OCI-LY3 (cell line): ENCODE results near the gene RBM4B.

ENCODE experiments used
- H2AFZ ChIP-seq: fragments of 200-600, 300-600 bp; shearing (Covaris generic); 2 replicates; pipeline ENCODE4 v1.6.0; 2014; ENCODE audit warnings: antibody characterized with exemption, low read depth, low read length
- H3K27ac ChIP-seq: fragments of 200-600, 300-600 bp; sonication (generic); 2 replicates; pipeline ENCODE4 v1.5.1; 2014; ENCODE audit warnings: mild to moderate bottlenecking, low read length, moderate library complexity, mixed read lengths
- H3K27me3 ChIP-seq: fragments of 200-600, 300-600 bp; sonication (generic); 2 replicates; pipeline ENCODE4 v1.6.1; 2014; ENCODE audit warnings: low read depth, low read length, mixed read lengths
- H3K36me3 ChIP-seq: fragments of 200-600, 300-600 bp; sonication (generic); replicated peaks from 2 replicates; pipeline ENCODE3; 2014; ENCODE audit warnings: low read depth, low read length, mixed read lengths
- H3K4me1 ChIP-seq: fragments of 300-600, 200-600 bp; sonication (generic); 2 replicates; pipeline ENCODE4 v1.6.1; 2014; ENCODE audit warnings: low read length, mixed read lengths
- H3K4me2 ChIP-seq: fragments of 200-600, 300-600 bp; sonication (generic); 2 replicates; pipeline ENCODE4 v1.6.1; 2014; ENCODE audit warnings: low read length, mixed read lengths
- H3K4me3 ChIP-seq: fragments of 300-600, 200-600 bp; sonication (generic); 2 replicates; pipeline ENCODE4 v1.5.1; 2014; ENCODE audit warnings: antibody characterized with exemption, mild to moderate bottlenecking, low read length, moderate library complexity
- H3K79me2 ChIP-seq: fragments of 300-600, 200-600 bp; shearing (Covaris generic); 2 replicates; pipeline ENCODE4 v1.6.1; 2014; ENCODE audit warnings: mild to moderate bottlenecking, low read length, mixed read lengths
- H3K9ac ChIP-seq: fragments of 300-600, 200-600 bp; shearing (Covaris generic); 2 replicates; pipeline ENCODE4 v1.6.0; 2014; ENCODE audit warnings: mild to moderate bottlenecking, low read length, moderate library complexity
- H3K9me3 ChIP-seq: fragments of 200-600, 300-600 bp; shearing (Covaris generic); 2 replicates; pipeline ENCODE4 v1.6.1; 2014; ENCODE audit warnings: low read length, mixed read lengths; ENCODE audit not compliant: insufficient read depth
- H4K20me1 ChIP-seq: fragments of 200-600, 300-600 bp; sonication (generic); 2 replicates; pipeline ENCODE4 v1.6.1; 2016; ENCODE audit warnings: low read length, mixed read lengths; ENCODE audit not compliant: insufficient read depth
- CTCF ChIP-seq: fragments of 200-600, 300-600 bp; sonication (generic); IDR thresholded peaks from 2 replicates; pipeline ENCODE4 v1.5.1; 2014; ENCODE audit warnings: antibody characterized with exemption, low read length, low read depth
- EZH2phosphoT487 ChIP-seq: fragments of 200-600 bp; shearing (Covaris generic); IDR thresholded peaks from 2 replicates; pipeline ENCODE4 v1.6.1; 2018; ENCODE audit warnings: antibody characterized with exemption, mixed run types, low read depth

Gene RBM4B

GRCh38 chr11:66716996-66717395 is 39.3 kb upstream of the RBM4B start:
- no peaks in the 10 kb centered on the region for H3K79me2 ChIP-seq
- no peak overlapping the region for H3K27ac ChIP-seq
- no peak for TF ChIP-seq CTCF
- no peak for TF ChIP-seq EZH2phosphoT487
- H3K36me3 ChIP-seq: peaks cover 30% of the 10 kb centered on the region
- H3K27me3 ChIP-seq: no peaks in the 10 kb centered on the region
- H3K9ac ChIP-seq: no peak overlapping the region
- H3K9me3 ChIP-seq: no peaks in the 10 kb centered on the region
- H4K20me1 ChIP-seq: no peaks in the 10 kb centered on the region
- H3K4me3 ChIP-seq: no peak overlapping the region
- no peak overlapping the region for H2AFZ ChIP-seq
- H3K4me1 ChIP-seq: no peaks in the 10 kb centered on the region
- no peak overlapping the region for H3K4me2 ChIP-seq

- H3K4me3 ChIP-seq: no peak overlapping the region
- no peak overlapping the region for H2AFZ ChIP-seq
- H4K20me1 ChIP-seq: no peaks in the 10 kb centered on the region
- H3K4me2 ChIP-seq: no peak overlapping the region
- H3K9me3 ChIP-seq: no peaks in the 10 kb centered on the region
- H3K27ac ChIP-seq: no peak overlapping the region
- H3K79me2 ChIP-seq: no peaks in the 10 kb centered on the region
- H3K4me1 ChIP-seq: no peaks in the 10 kb centered on the region
- H3K9ac ChIP-seq: no peak overlapping the region
- H3K27me3 ChIP-seq: no peaks in the 10 kb centered on the region
- H3K36me3 ChIP-seq: peaks cover 36% of the 10 kb centered on the region
- no peak for TF ChIP-seq EZH2phosphoT487
- no peak for TF ChIP-seq CTCF
These were observed 37.8 kb upstream of the RBM4B start for GRCh38 chr11:66715346-66716085.

GRCh38 chr11:66713746-66714480 is 36.2 kb upstream of the RBM4B start:
- H3K4me2 ChIP-seq: no peak overlapping the region
- no peaks in the 10 kb centered on the region for H3K79me2 ChIP-seq

More at GRCh38 chr11:66713746-66714480, 36.2 kb upstream of the RBM4B start:
- Histone ChIP-seq H3K27ac (no peak overlapping the region), H3K9me3 (no peaks in the 10 kb centered on the region), H3K27me3 (no peaks in the 10 kb centered on the region), H3K36me3 (peaks cover 42% of the 10 kb centered on the region), H4K20me1 (no peaks in the 10 kb centered on the region), H3K4me3 (no peak overlapping the region), H3K4me1 (no peaks in the 10 kb centered on the region), H2AFZ (no peak overlapping the region), H3K9ac (no peak overlapping the region)
- no peak for TF ChIP-seq CTCF
- no peak for TF ChIP-seq EZH2phosphoT487
